Activated naive CD8-positive, alpha-beta T cell treated with anti-CD3 and anti-CD28 coated beads, Interleukin-2, amount 10 ng/mL, durations not matched to agents 7 days and 5 days (primary cell): ENCODE measurements around the gene MEGF6. TPM values are rescaled to one million over a fixed set of nuclear protein-coding genes. Genes with fewer than 3 reads are reported as not detected.

Experiments used
- ATAC-seq: fragments of 150-1000 bp; cut with Tn5 transposase; one replicate; pipeline ENCODE4 v1.10.0; 2021; ENCODE audit warnings: low read depth, moderate library complexity
- POLR2A ChIA-PET: fragments of 350-600 bp; sonication (Branson Sonifier 250); formaldehyde crosslinking; loops from one replicate; lab custom pipeline; 2021; ENCODE audit warnings: antibody characterized with exemption; lab: Charles Lee
- DNase-seq: peaks from one replicate; pipeline ENCODE4 v3.0.0; 2021
- H3K27ac Mint-ChIP-seq: one replicate; pipeline ENCODE4 v1.8.0; 2022; ENCODE audit warnings: mild to moderate bottlenecking, mixed read lengths
- H3K27me3 Mint-ChIP-seq: one replicate; pipeline ENCODE4 v1.8.0; 2022; ENCODE audit warnings: mild to moderate bottlenecking, moderate library complexity, mixed read lengths
- H3K36me3 Mint-ChIP-seq: one replicate; pipeline ENCODE4 v1.8.0; 2021; ENCODE audit warnings: mild to moderate bottlenecking, mixed read lengths
- H3K4me1 Mint-ChIP-seq: one replicate; pipeline ENCODE4 v1.8.0; 2021; ENCODE audit warnings: mixed read lengths
- H3K4me3 Mint-ChIP-seq: one replicate; pipeline ENCODE4 v1.8.0; 2022; ENCODE audit warnings: mild to moderate bottlenecking, moderate library complexity, mixed read lengths
- H3K9me3 Mint-ChIP-seq: one replicate; pipeline ENCODE4 v1.8.0; 2021; ENCODE audit warnings: mixed read lengths
- total RNA-seq, 2 experiments: library from RNA; stranded (reverse); gene quantifications; one replicate each; pipeline ENCODE4 v1.2.3, GENCODE V29; 2021

MEGF6 gene
- total RNA-seq, 2 experiments from 2014 or later, result 56.6 TPM

- H3K27ac Mint-ChIP-seq, result no peak overlapping the region
- ATAC-seq (no peak), DNase-seq (no peak)
- H3K36me3 Mint-ChIP-seq, result no peaks in the 10 kb centered on the region
- H3K4me3 Mint-ChIP-seq, result no peak overlapping the region
- peaks cover 5% of the 10 kb centered on the region for H3K4me1 Mint-ChIP-seq
- H3K9me3 Mint-ChIP-seq, result no peaks in the 10 kb centered on the region
- peaks cover 2% of the 10 kb centered on the region for H3K27me3 Mint-ChIP-seq
- POLR2A ChIA-PET, result no interaction called here
These were observed 7.2 kb upstream of the MEGF6 start for GRCh38 chr1:3618531-3618880.

GRCh38 chr1:3617806-3618345, 6.6 kb upstream of the MEGF6 start:
- peaks cover 6% of the 10 kb centered on the region for H3K27me3 Mint-ChIP-seq
- H3K4me3 Mint-ChIP-seq, result no peak overlapping the region
- DNase-seq, result no peak
- no peaks in the 10 kb centered on the region for H3K36me3 Mint-ChIP-seq
- no peak for ATAC-seq
- H3K9me3 Mint-ChIP-seq, result no peaks in the 10 kb centered on the region
- H3K4me1 Mint-ChIP-seq, result peaks cover 3% of the 10 kb centered on the region
- no peak overlapping the region for H3K27ac Mint-ChIP-seq
- POLR2A ChIA-PET, result no interaction called here

GRCh38 chr1:3616861-3617260, 5.6 kb upstream of the MEGF6 start:
- H3K27me3 Mint-ChIP-seq, result peaks cover 8% of the 10 kb centered on the region
- no peak overlapping the region for H3K4me3 Mint-ChIP-seq
- no peaks in the 10 kb centered on the region for H3K36me3 Mint-ChIP-seq
- H3K4me1 Mint-ChIP-seq, result peaks cover 3% of the 10 kb centered on the region
- no peak for ATAC-seq
- no peaks in the 10 kb centered on the region for H3K9me3 Mint-ChIP-seq
- no peak for DNase-seq
- POLR2A ChIA-PET, result no interaction called here
- no peak overlapping the region for H3K27ac Mint-ChIP-seq

GRCh38 chr1:3614755-3615742, 3.7 kb upstream of the MEGF6 start:
- ATAC-seq (no peak), DNase-seq (no peak)
- H3K4me3 Mint-ChIP-seq, result no peak overlapping the region
- H3K36me3 Mint-ChIP-seq, result no peaks in the 10 kb centered on the region
- POLR2A ChIA-PET, result no interaction called here
- no peaks in the 10 kb centered on the region for H3K9me3 Mint-ChIP-seq
- no peak overlapping the region for H3K27ac Mint-ChIP-seq
- peaks cover 14% of the 10 kb centered on the region for H3K27me3 Mint-ChIP-seq
- no peaks in the 10 kb centered on the region for H3K4me1 Mint-ChIP-seq

- POLR2A ChIA-PET, result no interaction called here
- Mint-ChIP-seq H3K9me3 (no peaks in the 10 kb centered on the region), H3K36me3 (no peaks in the 10 kb centered on the region), H3K4me1 (no peaks in the 10 kb centered on the region), H3K4me3 (peak overlapping the region; percentile 32), H3K27ac (no peak overlapping the region), H3K27me3 (peaks cover 17% of the 10 kb centered on the region)
- ATAC-seq, result no peak
- DNase-seq, result no peak
These were observed 815 bp upstream of the MEGF6 start for GRCh38 chr1:3612123-3612522.

GRCh38 chr1:3610527-3611169, 660 bp downstream of the MEGF6 start:
- Mint-ChIP-seq H3K27ac (no peak overlapping the region), H3K4me1 (no peaks in the 10 kb centered on the region), H3K27me3 (peaks cover 17% of the 10 kb centered on the region), H3K36me3 (no peaks in the 10 kb centered on the region), H3K9me3 (no peaks in the 10 kb centered on the region), H3K4me3 (peak overlapping the region; percentile 22)
- ATAC-seq (no peak), DNase-seq (no peak)
- POLR2A ChIA-PET, result no interaction called here

GRCh38 chr1:3609769-3610526, 1.4 kb downstream of the MEGF6 start:
- ATAC-seq (no peak), DNase-seq (no peak)
- Mint-ChIP-seq H3K27me3 (peaks cover 17% of the 10 kb centered on the region), H3K36me3 (no peaks in the 10 kb centered on the region), H3K4me3 (no peak overlapping the region), H3K4me1 (no peaks in the 10 kb centered on the region), H3K9me3 (no peaks in the 10 kb centered on the region), H3K27ac (no peak overlapping the region)
- POLR2A ChIA-PET, result no interaction called here

GRCh38 chr1:3609016-3609768, 2.1 kb downstream of the MEGF6 start:
- Mint-ChIP-seq H3K36me3 (no peaks in the 10 kb centered on the region), H3K9me3 (no peaks in the 10 kb centered on the region), H3K27ac (no peak overlapping the region), H3K4me1 (no peaks in the 10 kb centered on the region), H3K4me3 (no peak overlapping the region), H3K27me3 (peaks cover 17% of the 10 kb centered on the region)
- ATAC-seq (no peak), DNase-seq (no peak)
- POLR2A ChIA-PET, result interaction anchor here (0.9 kb wide), 1 partner anchor 18 kb away, joined by 3 read pairs; no protein-coding TSS in a partner anchor

- Mint-ChIP-seq H3K9me3 (no peaks in the 10 kb centered on the region), H3K27ac (no peak overlapping the region), H3K4me1 (no peaks in the 10 kb centered on the region), H3K27me3 (peaks cover 15% of the 10 kb centered on the region), H3K36me3 (no peaks in the 10 kb centered on the region), H3K4me3 (no peak overlapping the region)
- no peak for ATAC-seq
- POLR2A ChIA-PET, result interaction anchor here (0.9 kb wide), 1 partner anchor 17 kb away, joined by 3 read pairs; no protein-coding TSS in a partner anchor
- no peak for DNase-seq
These were observed 3.2 kb downstream of the MEGF6 start for GRCh38 chr1:3608154-3608553.

GRCh38 chr1:3607703-3608065, 3.6 kb downstream of the MEGF6 start:
- ATAC-seq (no peak), DNase-seq (no peak)
- H3K36me3 Mint-ChIP-seq, result no peaks in the 10 kb centered on the region
- POLR2A ChIA-PET, result no interaction called here
- no peaks in the 10 kb centered on the region for H3K4me1 Mint-ChIP-seq
- H3K27ac Mint-ChIP-seq, result no peak overlapping the region
- H3K4me3 Mint-ChIP-seq, result no peak overlapping the region
- no peaks in the 10 kb centered on the region for H3K9me3 Mint-ChIP-seq
- H3K27me3 Mint-ChIP-seq, result peaks cover 13% of the 10 kb centered on the region

GRCh38 chr1:3606779-3607702, 4.3 kb downstream of the MEGF6 start:
- ATAC-seq (no peak), DNase-seq (no peak)
- Mint-ChIP-seq H3K36me3 (no peaks in the 10 kb centered on the region), H3K4me3 (no peak overlapping the region), H3K27me3 (peaks cover 10% of the 10 kb centered on the region), H3K9me3 (no peaks in the 10 kb centered on the region), H3K27ac (no peak overlapping the region), H3K4me1 (no peaks in the 10 kb centered on the region)
- POLR2A ChIA-PET, result no interaction called here
